CD8-positive, alpha-beta memory T cell (primary cell): ENCODE results near the gene ZNF157. TPM values are rescaled to one million over a fixed set of nuclear protein-coding genes. Genes with fewer than 3 reads are reported as not detected.
A peak's percentile ranks its signal among the peaks of the same experiment; 100 is the strongest.
"Not testable (repeated sequence)": the region's sequence is repeated elsewhere in the genome, so short reads cannot be mapped to it uniquely, and the experiment has no call there.

Source experiments
- CTCF ChIA-PET: fragments of 350-600 bp; sonication (Branson Sonifier 250); formaldehyde crosslinking; loops from one replicate; lab custom pipeline; 2021; ENCODE audit warnings: antibody characterized with exemption; lab: Charles Lee
- POLR2A ChIA-PET: fragments of 350-600 bp; sonication (Branson Sonifier 250); formaldehyde crosslinking; loops from one replicate; lab custom pipeline; 2021; ENCODE audit warnings: antibody characterized with exemption; lab: Charles Lee
- DNase-seq, 5 donors: peaks; one replicate each; pipeline versions ENCODE4 v3.0.0 to v3.0.0-alpha.2; 2020 to 2022; ENCODE audit warnings: mixed read lengths in 1 of 5
- H3K27ac ChIP-seq: one replicate; pipeline ENCODE4 v1.7.0; 2013; ENCODE audit warnings: low read depth, mild to moderate bottlenecking, low read length, moderate library complexity
- H3K27me3 ChIP-seq: 2 replicates; pipeline ENCODE4 v1.7.0; 2013; ENCODE audit warnings: low read length, mild to moderate bottlenecking; ENCODE audit not compliant: insufficient read depth, poor library complexity, severe bottlenecking
- H3K36me3 ChIP-seq: 2 replicates; pipeline ENCODE4 v1.7.0; 2013; ENCODE audit warnings: mild to moderate bottlenecking, low read length, moderate library complexity; ENCODE audit not compliant: insufficient read depth
- H3K4me1 ChIP-seq: 2 replicates; pipeline ENCODE4 v1.7.0; 2013; ENCODE audit warnings: mild to moderate bottlenecking, low read length, moderate library complexity; ENCODE audit not compliant: insufficient read depth
- H3K4me3 ChIP-seq: 2 replicates; pipeline ENCODE4 v1.7.0; 2013; ENCODE audit warnings: mild to moderate bottlenecking, low read length
- H3K9me3 ChIP-seq: 2 replicates; pipeline ENCODE4 v1.7.0; 2013; ENCODE audit warnings: mild to moderate bottlenecking, low read length
- H3K27ac Mint-ChIP-seq, 8 donors: one replicate each; pipeline ENCODE4 v1.8.0; 2020 to 2021; ENCODE audit warnings: mixed read lengths in 8 of 8, mild to moderate bottlenecking in 6 of 8, inconsistent platforms in 3 of 8, moderate library complexity in 3 of 8
- H3K27me3 Mint-ChIP-seq, 2 donors: one replicate each; pipeline ENCODE4 v1.8.0; 2020 to 2021; ENCODE audit warnings: mixed read lengths in 2 of 2, mild to moderate bottlenecking in 1 of 2, moderate library complexity in 1 of 2
- H3K36me3 Mint-ChIP-seq, 3 donors: one replicate each; pipeline ENCODE4 v1.8.0; 2020 to 2021; ENCODE audit warnings: mixed read lengths in 3 of 3, inconsistent platforms in 1 of 3, mild to moderate bottlenecking in 1 of 3
- H3K4me1 Mint-ChIP-seq, 3 donors: one replicate each; pipeline ENCODE4 v1.8.0; 2020 to 2021; ENCODE audit warnings: mixed read lengths in 3 of 3, inconsistent platforms in 1 of 3, mild to moderate bottlenecking in 1 of 3
- H3K4me3 Mint-ChIP-seq, 7 donors: one replicate each; pipeline ENCODE4 v1.8.0; 2020 to 2021; ENCODE audit warnings: mixed read lengths in 7 of 7, mild to moderate bottlenecking in 6 of 7, moderate library complexity in 4 of 7, inconsistent platforms in 2 of 7
- H3K9me3 Mint-ChIP-seq, 5 donors: one replicate each; pipeline ENCODE4 v1.8.0; 2020 to 2022; ENCODE audit warnings: mixed read lengths in 5 of 5, mild to moderate bottlenecking in 3 of 5, moderate library complexity in 2 of 5, inconsistent platforms in 1 of 5
- polyA plus RNA-seq: library from polyadenylated mRNA; unstranded; fragments of 300-500 nt; fragmentation: Illumina TruSeq; gene quantifications from one replicate; pipeline ENCODE4 v1.2.3, GENCODE V29; 2021
- total RNA-seq, 2 experiments: library from RNA; stranded (reverse); gene quantifications; one replicate each; pipeline ENCODE4 v1.2.3, GENCODE V29; 2021

Gene ZNF157
- under 1 TPM; 0.60 to 0.79 TPM for total RNA-seq
- polyA plus RNA-seq: not detected

DNA sequence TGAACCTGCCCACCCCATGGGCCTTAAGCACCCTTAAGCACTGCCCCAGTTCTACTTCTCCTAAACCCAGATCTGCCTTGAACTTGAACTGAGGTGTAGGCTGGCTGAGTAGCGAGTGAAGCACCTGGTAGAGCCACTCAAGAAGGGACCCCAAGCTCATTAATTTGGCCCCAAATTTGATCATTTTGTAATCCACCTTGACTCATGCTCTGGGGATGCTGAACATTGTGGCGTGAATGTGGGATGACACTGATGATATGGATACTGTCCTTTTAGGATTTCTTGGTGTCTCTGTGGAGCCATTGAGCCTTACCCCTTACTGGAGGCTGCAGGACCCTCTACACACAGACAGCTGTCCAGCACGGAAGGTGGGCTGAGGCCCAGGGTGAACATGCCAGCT, at the start of gene ZNF157:
TSS of gene ZNF157 (plus strand) at position 301 of the 400 bp plus-strand sequence. CDS start at position 392, 91 bp downstream.
- Mint-ChIP-seq H3K27me3 (peaks cover 0 to 5% of the 10 kb centered on the region in 2 donors), H3K27ac (peak within 1 kb of the TSS in 1 of 8 donors; percentile 10), H3K9me3 (no peaks in the 10 kb centered on the region), H3K4me3 (no peak within 1 kb of the TSS), H3K4me1 (peaks cover 9 to 15% (median 13%) of the 10 kb centered on the region in 3 donors), H3K36me3 (peaks cover 0 to 7% (median 0%) of the 10 kb centered on the region in 3 donors)
- Histone ChIP-seq H3K27ac (no peak within 1 kb of the TSS), H3K36me3 (no peaks in the 10 kb centered on the region), H3K4me3 (no peak within 1 kb of the TSS), H3K4me1 (no peaks in the 10 kb centered on the region), H3K9me3 (no peaks in the 10 kb centered on the region), H3K27me3 (no peaks in the 10 kb centered on the region)
- no peak for DNase-seq
- ChIA-PET POLR2A (no interaction called here), CTCF (interaction anchor here (1.4 kb wide), 1 partner anchor 14 kb away, joined by 5 read pairs; no protein-coding TSS in a partner anchor)

DNA sequence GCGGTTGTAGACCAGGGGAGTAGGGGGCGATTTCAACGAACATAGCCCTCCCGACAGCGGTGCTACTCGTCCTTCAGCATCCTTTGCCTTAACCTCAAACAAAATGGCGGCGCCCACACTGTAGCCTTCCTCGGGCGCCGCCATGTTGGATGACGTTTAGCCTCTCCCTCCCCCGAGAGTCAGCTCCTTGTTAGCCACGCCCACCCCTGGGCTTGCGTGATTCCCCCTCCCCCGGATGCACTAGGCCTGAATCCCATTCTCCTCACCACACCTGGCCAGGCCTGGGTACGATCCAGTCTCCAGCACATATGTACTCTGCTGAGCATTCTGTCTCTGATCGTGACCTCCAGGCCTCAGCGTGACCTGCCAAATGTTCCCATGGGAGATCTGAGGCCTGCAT, 49.0 kb upstream of the ZNF157 start:
- CTCF ChIA-PET: no interaction called here
- H3K4me1 Mint-ChIP-seq: no peaks in the 10 kb centered on the region
- POLR2A ChIA-PET: no interaction called here
- Histone ChIP-seq H3K4me3 (no peak overlapping the region), H3K27me3 (no peaks in the 10 kb centered on the region), H3K27ac (no peak overlapping the region), H3K9me3 (no peaks in the 10 kb centered on the region), H3K4me1 (no peaks in the 10 kb centered on the region), H3K36me3 (no peaks in the 10 kb centered on the region)
- peaks cover 0 to 4% of the 10 kb centered on the region in 2 donors for H3K27me3 Mint-ChIP-seq
- H3K36me3 Mint-ChIP-seq: no peaks in the 10 kb centered on the region
- H3K27ac Mint-ChIP-seq: no peak overlapping the region
- H3K4me3 Mint-ChIP-seq: no peak overlapping the region
- no peaks in the 10 kb centered on the region for H3K9me3 Mint-ChIP-seq
- DNase-seq: no peak

DNA sequence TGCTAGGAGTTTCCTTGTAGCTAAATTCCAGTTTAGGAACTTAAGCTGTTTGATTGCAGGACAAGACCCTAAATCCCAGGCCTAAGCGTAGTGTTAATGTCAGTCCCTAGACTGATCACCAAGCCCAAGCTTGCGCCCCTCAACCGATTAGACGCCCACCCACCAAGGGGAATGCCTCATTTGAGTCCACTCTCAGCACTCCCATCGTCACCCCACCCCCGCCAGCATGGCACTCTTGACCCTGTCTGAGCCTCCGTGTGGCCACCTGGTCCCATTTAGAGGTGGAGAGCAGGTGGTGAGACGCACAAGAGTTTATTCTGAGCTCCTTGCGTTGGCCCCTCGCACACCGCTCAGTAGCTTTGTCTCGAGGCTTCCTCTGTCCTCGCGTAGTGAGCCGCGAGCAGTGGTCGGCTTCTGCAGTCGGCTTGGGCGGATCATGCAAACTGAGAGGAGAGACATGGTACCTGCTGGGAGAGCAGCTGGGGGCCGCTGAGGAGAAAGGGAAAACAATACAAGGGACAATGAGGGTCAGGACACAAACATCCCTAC, 48.5 kb upstream of the ZNF157 start:
- ChIA-PET POLR2A (interaction anchor here (0.7 kb wide), 1 partner anchor 9 kb away, joined by 3 read pairs; no protein-coding TSS in a partner anchor), CTCF (no interaction called here)
- Histone ChIP-seq H3K4me1 (no peaks in the 10 kb centered on the region), H3K9me3 (no peaks in the 10 kb centered on the region), H3K36me3 (no peaks in the 10 kb centered on the region), H3K27me3 (no peaks in the 10 kb centered on the region), H3K4me3 (no peak overlapping the region), H3K27ac (no peak overlapping the region)
- Mint-ChIP-seq H3K36me3 (no peaks in the 10 kb centered on the region), H3K9me3 (no peaks in the 10 kb centered on the region), H3K27me3 (peaks cover 0 to 2% of the 10 kb centered on the region in 2 donors), H3K4me1 (no peaks in the 10 kb centered on the region), H3K27ac (no peak overlapping the region), H3K4me3 (no peak overlapping the region)
- DNase-seq: no peak

DNA sequence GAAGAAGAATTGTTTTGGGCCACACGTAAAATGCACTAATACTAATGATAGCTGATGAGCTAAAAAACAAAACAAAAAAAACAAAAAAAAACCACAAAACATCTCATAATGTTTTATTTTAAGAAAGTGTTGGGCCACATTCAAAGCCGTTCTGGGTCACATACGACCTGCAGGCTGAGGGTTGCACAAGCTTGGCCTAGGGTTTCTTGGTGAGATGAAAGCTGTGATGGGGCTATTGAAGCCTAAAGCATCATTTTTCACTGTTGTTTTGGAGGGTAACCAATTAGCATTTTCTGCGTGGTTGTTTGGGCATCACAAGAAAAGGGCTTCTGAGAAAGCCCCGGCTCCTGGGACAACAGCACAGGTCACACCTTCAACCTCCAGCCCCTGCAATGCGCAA, 42.5 kb upstream of the ZNF157 start:
- no peaks in the 10 kb centered on the region for H3K9me3 Mint-ChIP-seq
- H3K9me3 ChIP-seq: no peaks in the 10 kb centered on the region
- no peaks in the 10 kb centered on the region for H3K4me1 Mint-ChIP-seq
- peaks cover 0 to 2% of the 10 kb centered on the region in 2 donors for H3K27me3 Mint-ChIP-seq
- no peak overlapping the region for H3K4me3 Mint-ChIP-seq
- CTCF ChIA-PET: no interaction called here
- no peaks in the 10 kb centered on the region for H3K27me3 ChIP-seq
- no peak for DNase-seq
- H3K36me3 ChIP-seq: no peaks in the 10 kb centered on the region
- H3K27ac ChIP-seq: no peak overlapping the region
- no peaks in the 10 kb centered on the region for H3K36me3 Mint-ChIP-seq
- H3K27ac Mint-ChIP-seq: no peak overlapping the region
- POLR2A ChIA-PET: interaction anchor here (0.7 kb wide), 1 partner anchor 1619 kb away, joined by 4 read pairs; no protein-coding TSS in a partner anchor
- H3K4me1 ChIP-seq: no peaks in the 10 kb centered on the region
- H3K4me3 ChIP-seq: no peak overlapping the region

DNA sequence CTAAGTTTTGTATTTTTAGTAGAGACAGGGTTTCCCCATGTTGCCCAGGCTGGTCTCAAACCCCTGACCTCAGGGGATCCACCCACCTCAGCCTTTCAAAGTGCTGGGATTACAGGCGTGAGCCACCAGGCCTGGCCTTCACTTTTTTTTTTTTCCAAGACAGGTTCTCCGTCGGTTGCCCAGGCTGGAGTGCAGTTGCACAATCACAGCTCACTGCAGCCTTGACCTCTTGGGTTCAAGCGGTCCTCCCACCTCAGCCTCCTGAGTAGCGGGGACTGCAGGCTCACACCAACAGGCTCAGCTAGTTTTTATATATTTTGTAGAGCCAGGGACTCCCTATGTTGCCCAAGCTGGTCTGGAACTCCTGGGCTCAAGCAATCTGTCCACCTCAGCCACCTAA, 37.6 kb upstream of the ZNF157 start:
- H3K36me3 ChIP-seq, H3K27me3 ChIP-seq, H3K4me1 ChIP-seq, H3K4me3 ChIP-seq, H3K27ac Mint-ChIP-seq, DNase-seq, H3K9me3 Mint-ChIP-seq, H3K27ac ChIP-seq, H3K36me3 Mint-ChIP-seq, POLR2A ChIA-PET, H3K4me1 Mint-ChIP-seq, H3K4me3 Mint-ChIP-seq, H3K27me3 Mint-ChIP-seq, H3K9me3 ChIP-seq: not testable (repeated sequence)
- CTCF ChIA-PET: interaction anchor here (0.6 kb wide), 1 partner anchor 55 kb away, joined by 3 read pairs; no protein-coding TSS in a partner anchor

DNA sequence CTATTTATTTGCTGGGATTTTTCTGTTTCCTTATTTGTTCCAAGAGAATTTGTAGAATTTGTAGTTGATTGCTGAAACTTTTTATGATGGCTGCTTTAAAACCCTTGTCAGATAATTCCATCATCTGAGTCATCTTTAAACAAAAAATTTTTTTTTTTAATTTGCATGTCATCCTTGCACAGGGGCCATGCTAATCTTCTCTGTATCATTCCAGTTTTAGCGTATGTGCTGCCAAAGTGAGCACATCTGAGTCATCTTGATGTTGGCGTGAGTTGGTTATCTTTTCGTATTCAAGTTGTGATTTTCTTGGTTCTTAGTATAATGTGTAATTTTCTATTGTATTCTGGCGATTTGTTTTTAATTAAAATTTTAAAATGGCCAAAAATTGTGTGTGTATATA, 18.7 kb upstream of the ZNF157 start:
- no peak overlapping the region for H3K4me3 Mint-ChIP-seq
- DNase-seq: no peak
- H3K27me3 Mint-ChIP-seq: no peaks in the 10 kb centered on the region
- H3K36me3 Mint-ChIP-seq: no peaks in the 10 kb centered on the region
- H3K27me3 ChIP-seq: no peaks in the 10 kb centered on the region
- no peaks in the 10 kb centered on the region for H3K36me3 ChIP-seq
- H3K9me3 ChIP-seq: no peaks in the 10 kb centered on the region
- H3K4me1 ChIP-seq: no peaks in the 10 kb centered on the region
- ChIA-PET CTCF (no interaction called here), POLR2A (no interaction called here)
- H3K27ac ChIP-seq: no peak overlapping the region
- H3K27ac Mint-ChIP-seq: no peak overlapping the region
- H3K9me3 Mint-ChIP-seq: no peaks in the 10 kb centered on the region
- H3K4me3 ChIP-seq: no peak overlapping the region
- H3K4me1 Mint-ChIP-seq: no peaks in the 10 kb centered on the region

DNA sequence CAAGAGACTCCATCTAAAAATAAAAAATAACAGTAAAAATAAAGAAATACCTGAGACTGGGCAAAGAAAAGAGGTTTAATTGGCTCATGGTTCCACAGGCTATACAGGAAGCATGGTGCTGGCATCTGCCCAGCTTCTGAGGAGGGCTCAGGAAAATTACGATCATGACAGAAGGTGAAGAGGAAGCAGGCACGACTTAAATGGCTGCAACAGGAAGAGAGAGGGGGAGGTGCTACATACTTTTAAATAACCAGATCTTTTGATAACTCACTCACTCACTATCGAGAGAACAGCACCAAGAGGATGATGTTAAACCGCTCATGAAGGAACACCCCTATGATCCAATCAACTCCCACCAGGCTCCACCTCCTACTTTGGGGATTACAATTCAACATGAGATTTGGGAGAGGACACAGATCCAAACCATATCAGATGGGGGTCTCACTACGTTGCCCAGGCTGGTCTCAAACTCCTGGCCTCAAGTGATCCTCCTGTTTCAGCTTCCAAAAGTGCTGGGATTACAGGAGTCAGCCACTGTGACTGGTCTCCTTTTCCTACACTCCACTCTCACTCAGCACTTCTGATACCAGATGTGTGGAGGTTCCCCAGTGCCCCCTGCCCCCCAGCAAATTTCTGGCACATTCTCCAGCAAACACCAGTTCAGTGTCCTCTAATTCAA, 11.9 kb upstream of the ZNF157 start:
- Mint-ChIP-seq H3K27me3 (peaks cover 0 to 4% of the 10 kb centered on the region in 2 donors), H3K9me3 (no peaks in the 10 kb centered on the region), H3K4me3 (peak overlapping the region; percentile 5 to 75 (median 55)), H3K27ac (peak overlapping the region in 7 of 8 donors; percentile 9 to 88 (median 76)), H3K4me1 (peaks cover 18 to 27% (median 27%) of the 10 kb centered on the region in 3 donors), H3K36me3 (no peaks in the 10 kb centered on the region)
- Histone ChIP-seq H3K9me3 (no peaks in the 10 kb centered on the region), H3K27ac (no peak overlapping the region), H3K4me3 (no peak overlapping the region), H3K27me3 (no peaks in the 10 kb centered on the region), H3K4me1 (peaks cover 16% of the 10 kb centered on the region), H3K36me3 (no peaks in the 10 kb centered on the region)
- POLR2A ChIA-PET: no interaction called here
- DNase-seq: peak in 3 of 5 donors; percentile 1 to 39 (median 35)
- CTCF ChIA-PET: interaction anchor here (1.8 kb wide), 1 partner anchor 46 kb away, joined by 3 read pairs; no protein-coding TSS in a partner anchor

DNA sequence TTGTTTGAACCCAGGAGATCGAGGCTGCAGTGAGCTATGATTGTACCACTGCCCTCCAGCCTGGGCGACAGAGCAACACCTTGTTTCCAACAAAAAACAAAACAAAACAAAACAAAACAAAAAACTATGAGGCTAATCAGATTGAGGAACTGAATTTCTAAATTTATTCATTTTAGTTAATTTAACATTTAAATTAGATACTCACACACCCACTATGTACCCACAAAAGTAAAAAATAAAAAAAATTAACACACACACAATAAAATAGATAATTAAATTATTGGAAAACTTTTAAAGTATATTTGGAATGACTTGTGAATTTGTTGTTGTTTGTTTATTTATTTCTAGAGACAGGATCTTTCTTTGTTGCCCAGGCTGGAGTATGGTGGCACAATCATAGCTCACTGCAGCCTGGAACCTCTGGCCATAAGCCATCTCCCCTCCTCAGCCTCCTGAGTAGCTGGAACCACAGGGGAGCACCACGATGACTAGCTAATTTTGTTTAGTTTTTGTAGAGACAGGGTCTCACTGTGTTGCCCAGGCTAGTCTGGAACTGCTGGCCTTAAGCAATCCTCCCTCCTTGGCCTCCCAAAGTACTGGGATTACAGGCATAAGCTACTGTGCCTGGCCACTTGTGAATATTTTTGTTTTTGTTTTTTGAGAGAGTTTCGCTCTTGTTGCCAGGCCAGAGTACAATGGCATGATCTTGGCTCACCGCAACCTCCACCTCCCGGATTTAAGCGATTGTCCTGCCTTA, 9.8 kb upstream of the ZNF157 start:
- Histone ChIP-seq H3K36me3 (no peaks in the 10 kb centered on the region), H3K9me3 (no peaks in the 10 kb centered on the region), H3K27ac (no peak overlapping the region), H3K4me1 (peaks cover 16% of the 10 kb centered on the region), H3K27me3 (no peaks in the 10 kb centered on the region), H3K4me3 (no peak overlapping the region)
- Mint-ChIP-seq H3K27me3 (peaks cover 0 to 4% of the 10 kb centered on the region in 2 donors), H3K4me3 (no peak overlapping the region), H3K4me1 (peaks cover 18 to 27% (median 27%) of the 10 kb centered on the region in 3 donors), H3K36me3 (no peaks in the 10 kb centered on the region), H3K9me3 (no peaks in the 10 kb centered on the region), H3K27ac (peak overlapping the region in 1 of 8 donors; percentile 52)
- ChIA-PET POLR2A (interaction anchor here (1.0 kb wide), 1 partner anchor 12 kb away, joined by 4 read pairs; no protein-coding TSS in a partner anchor), CTCF (no interaction called here)
- DNase-seq: no peak
